H1 (cell line): ENCODE data around the gene BORCS6. TPM values are rescaled to one million over a fixed set of nuclear protein-coding genes. Genes with fewer than 3 reads are reported as not detected.
A peak's percentile ranks its signal among the peaks of the same experiment; 100 is the strongest.

Experiments
- ASH2L ChIP-seq: fragments of 200-600, 300-600 bp; sonication (generic); IDR thresholded peaks from one replicate; pipeline ENCODE4 v1.7.1; 2017; ENCODE audit warnings: low read length
- CBX8 ChIP-seq: fragments of 300-800, 300-1000 bp; sonication (generic); IDR thresholded peaks from 2 replicates; pipeline ENCODE4 v1.7.1; 2016; ENCODE audit warnings: low read depth, low read length, borderline replicate concordance
- CEBPB ChIP-seq: IDR thresholded peaks from 2 replicates; pipeline ENCODE4 v1.6.1; 2012; ENCODE audit warnings: low read depth, low read length
- CHD1 ChIP-seq: IDR thresholded peaks from 2 replicates; pipeline ENCODE4 v1.6.1; 2012; ENCODE audit warnings: low read depth, low read length, improper control_type of control experiment
- E2F6 ChIP-seq: IDR thresholded peaks from 2 replicates; pipeline ENCODE4 v1.6.1; 2012; ENCODE audit warnings: inconsistent platforms
- GTF2F1 ChIP-seq: IDR thresholded peaks from 2 replicates; pipeline ENCODE4 v1.6.1; 2012; ENCODE audit warnings: low read depth, low read length, improper control_type of control experiment, borderline replicate concordance
- MAX ChIP-seq: IDR thresholded peaks from 2 replicates; pipeline ENCODE4 v1.6.1; 2012; ENCODE audit warnings: inconsistent platforms
- POLR2AphosphoS5 ChIP-seq: IDR thresholded peaks from 2 replicates; pipeline ENCODE4 v1.6.1; 2011; ENCODE audit warnings: low read depth, low read length
- POU5F1 ChIP-seq: IDR thresholded peaks from 2 replicates; pipeline ENCODE4 v1.6.1; 2011; ENCODE audit warnings: low read depth, mild to moderate bottlenecking, low read length, moderate library complexity
- RAD21 ChIP-seq, 2 experiments: IDR thresholded peaks in 1 of 2; conservative IDR thresholded peaks in 1 of 2; 2 replicates each; pipeline ENCODE4 v1.6.1; 2011; ENCODE audit warnings: low read depth in 2 of 2, low read length in 2 of 2, improper control_type of control experiment in 1 of 2, inconsistent platforms in 1 of 2, mild to moderate bottlenecking in 1 of 2, moderate library complexity in 1 of 2
- RBBP5 ChIP-seq: IDR thresholded peaks from 2 replicates; pipeline ENCODE4 v1.7.1; 2012; ENCODE audit warnings: low read depth, mild to moderate bottlenecking, inconsistent platforms, low read length, moderate library complexity, borderline replicate concordance
- SAP30 ChIP-seq: fragments of 300-600 bp; sonication (generic); IDR thresholded peaks from 2 replicates; pipeline ENCODE4 v1.7.1; 2012; ENCODE audit warnings: low read length, moderate library complexity, mild to moderate bottlenecking, inconsistent platforms; ENCODE audit not compliant: insufficient read depth, insufficient replicate concordance
- SIRT6 ChIP-seq: IDR thresholded peaks from one replicate; pipeline ENCODE4 v1.7.1; 2012; ENCODE audit warnings: low read length, inconsistent platforms
- SP1 ChIP-seq: IDR thresholded peaks from 2 replicates; pipeline ENCODE4 v1.6.1; 2011; ENCODE audit warnings: low read depth, low read length
- SRF ChIP-seq: IDR thresholded peaks from 2 replicates; pipeline ENCODE4 v1.6.1; 2011; ENCODE audit warnings: mild to moderate bottlenecking, low read depth, low read length, moderate library complexity
- SUZ12 ChIP-seq: fragments of 200-600 bp; sonication (generic); IDR thresholded peaks from 2 replicates; pipeline ENCODE4 v1.6.1; 2012; ENCODE audit warnings: mild to moderate bottlenecking, inconsistent platforms, low read length, moderate library complexity, mixed read lengths
- TAF7 ChIP-seq: optimal IDR thresholded peaks from 2 replicates; pipeline ENCODE3; 2011; ENCODE audit warnings: low read depth, mild to moderate bottlenecking, inconsistent platforms, low read length, moderate library complexity, borderline replicate concordance
- TBP ChIP-seq: IDR thresholded peaks from 2 replicates; pipeline ENCODE4 v1.6.1; 2011; ENCODE audit warnings: low read depth, low read length, improper control_type of control experiment
- USF2 ChIP-seq: IDR thresholded peaks from 2 replicates; pipeline ENCODE4 v1.6.1; 2011; ENCODE audit warnings: low read length, improper control_type of control experiment
- YY1 ChIP-seq: IDR thresholded peaks from 2 replicates; pipeline ENCODE4 v1.6.1; 2011; ENCODE audit warnings: low read depth, mild to moderate bottlenecking, low read length
- polyA plus RNA-seq, 7 experiments: library from polyadenylated mRNA; depleted of rRNA in 3 of 7; stranded (reverse) in 5 of 7; unstranded in 2 of 7; fragments of >200 nt in 5 of 7; fragments of 200-250 nt in 2 of 7; gene quantifications; 1 replicate in 5 of 7; 2 replicates in 1 of 7; 4 replicates in 1 of 7; pipeline versions ENCODE4 v1.2.1 to v1.2.3, GENCODE V29; 2011 to 2013; ENCODE audit warnings: missing spikeins in 2 of 7, mixed read lengths in 2 of 7
- total RNA-seq: library from RNA; stranded (reverse); fragmentation: NEBNext Ultra II Directional; extraction: Animal tissue kit (Norgen Biotek cat#: 25700); gene quantifications from 2 replicates; pipeline ENCODE4 v1.2.1, GENCODE V29; 2021

The BORCS6 gene
- total and polyA plus RNA-seq, 2 of the 8 experiments (the other 6 are each of a cell fraction or from before 2014, with no cell fraction given) = 3.3 to 3.6 TPM

GRCh38 chr17:8185582-8186445 is 4.2 kb downstream of the BORCS6 start (continued):
- TF ChIP-seq POLR2AphosphoS5 (no peak), SP1 (no peak), POU5F1 (no peak), RAD21 (IDR thresholded peaks at IDR 0.05 in 1 of 2, conservative IDR thresholded peaks at IDR 0.05 in 1 of 2; ENCODE audit: low read depth in 2 of 2, low read length in 2 of 2) (peak in 1 of 2 experiments; percentile 6; a peak in 1 of 4 replicates), CBX8 (no peak), ASH2L (peak; percentile 98), TAF7 (peak; percentile 43), CHD1 (no peak), SUZ12 (no peak), SIRT6 (no peak), USF2 (no peak), RBBP5 (peak; percentile 96), GTF2F1 (no peak), SRF (no peak), CEBPB (peak; percentile 72), MAX (peak; percentile 90), E2F6 (no peak), TBP (peak; percentile 99), SAP30 (no peak), YY1 (peak; percentile 56; the same call in 1 of the 2 replicates)
